ENCODE data around the gene CDC37. TPM values are rescaled to one million over a fixed set of nuclear protein-coding genes. Genes with fewer than 3 reads are reported as not detected.

CDC37 gene
- total and polyA plus RNA-seq, 12 donors, result 72.8 to 518 (median 117) TPM

GRCh38 chr19:10420444-10421239 lies 17.3 kb upstream of the CDC37 start, which contains the start of gene PDE4A:
TSS of gene PDE4A (plus strand) at chr19:10420538. CDS start at chr19:10420765, 227 bp downstream.
- H3K36me3 ChIP-seq (replicated peaks in 1 of 2), result no peaks in the 10 kb centered on the region
- intact Hi-C loops (cut with DNase I), result no loop called here
- no peak for DNase-seq
- peak within 1 kb of the TSS in 1 of 4 donors; percentile 9 for H3K4me3 ChIP-seq
- H3K27ac ChIP-seq, result no peak within 1 kb of the TSS
- WGBS, 4 donors, result 0 to 2% (median 0%) methylated on average over 4 to 98 of the region's 104 CpGs
- H3K4me1 ChIP-seq (replicated peaks in 1 of 2), result peaks cover 6 to 33% of the 10 kb centered on the region in 2 donors
- H3K27me3 ChIP-seq, result peaks cover 50% of the 10 kb centered on the region
- no peaks in the 10 kb centered on the region for H3K9me3 ChIP-seq (replicated peaks in 1 of 3)
- TF ChIP-seq POLR2A (IDR thresholded peaks at IDR 0.05) (no peak), CTCF (IDR thresholded peaks at IDR 0.05) (peak in 1 of 6 experiments; percentile 16)

GRCh38 chr19:10419646-10420443 lies 16.5 kb upstream of the CDC37 start:
- WGBS, 4 donors, result 0 to 1% (median 1%) methylated on average over 15 to 60 of the region's 61 CpGs
- intact Hi-C loops (cut with DNase I), result no loop called here

DNA sequence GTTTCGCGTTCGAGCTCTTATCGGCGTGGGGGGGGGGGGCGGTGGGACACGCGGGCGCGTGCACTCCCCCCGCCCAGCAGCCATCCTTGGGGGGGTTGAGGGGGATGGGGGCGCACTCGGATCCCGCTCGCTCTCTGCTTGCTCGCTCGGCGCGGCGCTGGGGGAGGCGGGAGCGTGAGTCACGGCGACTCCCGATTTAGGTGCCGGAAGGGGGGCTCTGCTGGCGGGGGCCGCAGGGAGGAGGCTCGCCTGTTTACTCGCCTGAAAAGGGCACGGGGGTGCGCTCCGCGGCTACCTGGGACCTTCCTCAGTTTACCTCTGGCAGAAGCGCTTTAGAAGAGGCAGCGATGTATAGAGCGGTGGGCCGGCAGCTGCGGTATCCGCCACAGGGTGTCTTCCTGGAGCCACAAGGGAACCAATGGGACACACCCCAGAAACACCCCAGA lies 15.9 kb upstream of the CDC37 start:
- WGBS, 4 donors, result 0 to 3% (median 2%) methylated on average over 7 to 40 of the region's 40 CpGs
- Histone ChIP-seq H3K27ac (no peak overlapping the region), H3K4me3 (no peak overlapping the region), H3K36me3 (replicated peaks in 1 of 2) (no peaks in the 10 kb centered on the region), H3K27me3 (peaks cover 50% of the 10 kb centered on the region), H3K4me1 (replicated peaks in 1 of 2) (peaks cover 0 to 25% of the 10 kb centered on the region in 2 donors), H3K9me3 (replicated peaks in 1 of 3) (no peaks in the 10 kb centered on the region)
- TF ChIP-seq POLR2A (IDR thresholded peaks at IDR 0.05) (no peak), CTCF (IDR thresholded peaks at IDR 0.05) (no peak)
- DNase-seq, result no peak
- intact Hi-C loops (cut with DNase I), result no loop called here

More at GRCh38 chr19:10419646-10420443, 16.5 kb upstream of the CDC37 start:
- Histone ChIP-seq H3K4me1 (replicated peaks in 1 of 2) (peaks cover 5 to 31% of the 10 kb centered on the region in 2 donors), H3K27ac (no peak overlapping the region), H3K36me3 (replicated peaks in 1 of 2) (no peaks in the 10 kb centered on the region), H3K4me3 (peak overlapping the region in 1 of 4 donors; percentile 9), H3K27me3 (peaks cover 50% of the 10 kb centered on the region), H3K9me3 (replicated peaks in 1 of 3) (no peaks in the 10 kb centered on the region)
- no peak for DNase-seq
- TF ChIP-seq POLR2A (IDR thresholded peaks at IDR 0.05) (no peak), CTCF (IDR thresholded peaks at IDR 0.05) (no peak)

Measured in adrenal gland (tissue), 12 donors.